ENCODE data around the gene B3GNT7.

Gene B3GNT7

DNA sequence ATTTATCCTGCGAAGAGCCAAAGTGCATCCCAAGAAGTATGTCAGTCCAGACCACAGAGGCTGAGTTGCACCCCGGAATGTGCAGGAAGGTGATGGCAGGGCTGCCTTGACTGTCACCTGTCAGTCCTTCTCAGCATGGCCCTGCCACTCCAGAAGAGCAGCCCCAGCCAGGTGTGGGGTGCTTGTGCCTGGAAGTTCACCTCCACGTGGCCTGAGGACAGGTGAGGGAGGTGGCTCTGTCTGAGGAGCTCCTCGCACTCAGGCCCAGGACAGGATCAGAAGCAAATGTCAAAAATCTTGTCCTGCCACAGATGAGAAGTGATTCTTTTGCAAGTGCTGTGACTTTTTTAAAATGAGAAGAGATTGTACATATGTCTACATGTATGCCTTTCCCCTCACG lies 31.4 kb upstream of the B3GNT7 start:
- DNase-seq (ENCODE audit: low spot score), result no peak
- in situ Hi-C loops (cut with MboI; ENCODE audit: low sequenced_read_pairs, unreplicated experiment), result no loop called here
- TF ChIP-seq, protein P1, sequence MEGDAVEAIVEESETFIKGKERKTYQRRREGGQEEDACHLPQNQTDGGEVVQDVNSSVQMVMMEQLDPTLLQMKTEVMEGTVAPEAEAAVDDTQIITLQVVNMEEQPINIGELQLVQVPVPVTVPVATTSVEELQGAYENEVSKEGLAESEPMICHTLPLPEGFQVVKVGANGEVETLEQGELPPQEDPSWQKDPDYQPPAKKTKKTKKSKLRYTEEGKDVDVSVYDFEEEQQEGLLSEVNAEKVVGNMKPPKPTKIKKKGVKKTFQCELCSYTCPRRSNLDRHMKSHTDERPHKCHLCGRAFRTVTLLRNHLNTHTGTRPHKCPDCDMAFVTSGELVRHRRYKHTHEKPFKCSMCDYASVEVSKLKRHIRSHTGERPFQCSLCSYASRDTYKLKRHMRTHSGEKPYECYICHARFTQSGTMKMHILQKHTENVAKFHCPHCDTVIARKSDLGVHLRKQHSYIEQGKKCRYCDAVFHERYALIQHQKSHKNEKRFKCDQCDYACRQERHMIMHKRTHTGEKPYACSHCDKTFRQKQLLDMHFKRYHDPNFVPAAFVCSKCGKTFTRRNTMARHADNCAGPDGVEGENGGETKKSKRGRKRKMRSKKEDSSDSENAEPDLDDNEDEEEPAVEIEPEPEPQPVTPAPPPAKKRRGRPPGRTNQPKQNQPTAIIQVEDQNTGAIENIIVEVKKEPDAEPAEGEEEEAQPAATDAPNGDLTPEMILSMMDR (IDR thresholded peaks at IDR 0.05; ENCODE audit: borderline replicate concordance, control extremely low read depth, extremely low read depth, insufficient read depth, missing control alignments), result no peak

DNA sequence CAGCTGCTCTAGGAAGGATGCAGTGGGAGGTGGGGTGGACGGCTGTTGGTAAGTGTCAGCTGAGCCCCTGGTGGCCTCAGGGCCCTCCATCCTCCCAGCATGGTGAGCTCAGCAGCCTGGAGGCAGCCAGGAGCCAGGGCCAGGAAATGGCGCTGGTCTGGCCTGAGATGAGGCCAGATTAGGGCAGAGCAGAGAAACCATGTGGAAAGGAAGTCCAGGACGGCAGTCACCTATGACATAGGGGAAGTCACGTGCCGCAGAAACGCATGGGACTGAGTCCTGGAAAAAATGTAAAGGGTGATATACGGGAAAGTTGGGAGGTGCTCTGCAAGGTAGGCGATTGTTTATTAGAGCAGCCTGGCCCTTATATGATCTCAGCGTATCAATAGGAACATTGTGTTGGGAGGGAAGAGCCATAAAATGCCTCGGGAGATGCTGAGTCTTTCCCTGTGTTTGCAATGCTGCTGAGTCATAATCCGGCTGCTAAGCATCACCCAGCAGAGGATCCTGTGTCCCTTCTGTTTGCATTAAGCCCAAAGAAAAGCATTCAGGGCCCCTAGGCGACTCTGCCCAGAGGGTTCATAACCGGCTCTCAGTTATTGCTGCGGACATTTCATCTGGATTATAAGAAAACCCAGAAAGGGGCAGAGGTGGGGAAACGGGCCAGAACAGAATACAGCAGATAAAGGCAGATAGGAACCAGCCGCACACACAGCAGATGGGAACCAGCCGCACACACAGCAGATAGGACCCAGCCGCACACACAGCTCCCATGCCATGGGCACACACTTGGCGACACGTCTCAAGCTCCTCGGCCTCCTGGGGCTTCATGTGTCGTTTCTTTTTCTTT lies 30.3 kb upstream of the B3GNT7 start:
- DNase-seq (ENCODE audit: low spot score), result no peak
- TF ChIP-seq, protein P1 (IDR thresholded peaks at IDR 0.05; ENCODE audit: borderline replicate concordance, control extremely low read depth, extremely low read depth, insufficient read depth, missing control alignments), result no peak
- in situ Hi-C loops (cut with MboI; ENCODE audit: low sequenced_read_pairs, unreplicated experiment), result no loop called here

DNA sequence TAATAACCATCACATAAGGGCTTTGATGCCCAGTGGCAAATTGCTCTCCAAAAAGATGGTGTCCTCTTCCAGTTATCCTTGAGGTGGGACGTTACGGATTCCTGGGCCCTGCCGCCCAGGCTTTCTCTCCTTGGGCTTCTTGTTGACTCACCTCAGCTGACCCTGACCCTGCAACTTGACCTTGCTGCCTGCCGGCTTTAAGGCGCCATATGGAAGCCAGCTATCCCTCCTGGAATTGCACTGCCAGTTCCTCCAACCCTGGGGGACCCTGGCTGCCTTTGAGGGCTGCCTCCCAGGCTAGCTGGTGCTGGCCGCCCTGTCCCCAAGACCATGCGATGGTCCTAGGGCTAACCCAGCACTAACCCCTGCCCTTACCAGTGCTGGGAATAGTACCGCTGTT lies 28.3 kb upstream of the B3GNT7 start:
- TF ChIP-seq, protein P1 (IDR thresholded peaks at IDR 0.05; ENCODE audit: borderline replicate concordance, control extremely low read depth, extremely low read depth, insufficient read depth, missing control alignments), result no peak
- no peak for DNase-seq (ENCODE audit: low spot score)
- in situ Hi-C loops (cut with MboI; ENCODE audit: low sequenced_read_pairs, unreplicated experiment), result no loop called here

DNA sequence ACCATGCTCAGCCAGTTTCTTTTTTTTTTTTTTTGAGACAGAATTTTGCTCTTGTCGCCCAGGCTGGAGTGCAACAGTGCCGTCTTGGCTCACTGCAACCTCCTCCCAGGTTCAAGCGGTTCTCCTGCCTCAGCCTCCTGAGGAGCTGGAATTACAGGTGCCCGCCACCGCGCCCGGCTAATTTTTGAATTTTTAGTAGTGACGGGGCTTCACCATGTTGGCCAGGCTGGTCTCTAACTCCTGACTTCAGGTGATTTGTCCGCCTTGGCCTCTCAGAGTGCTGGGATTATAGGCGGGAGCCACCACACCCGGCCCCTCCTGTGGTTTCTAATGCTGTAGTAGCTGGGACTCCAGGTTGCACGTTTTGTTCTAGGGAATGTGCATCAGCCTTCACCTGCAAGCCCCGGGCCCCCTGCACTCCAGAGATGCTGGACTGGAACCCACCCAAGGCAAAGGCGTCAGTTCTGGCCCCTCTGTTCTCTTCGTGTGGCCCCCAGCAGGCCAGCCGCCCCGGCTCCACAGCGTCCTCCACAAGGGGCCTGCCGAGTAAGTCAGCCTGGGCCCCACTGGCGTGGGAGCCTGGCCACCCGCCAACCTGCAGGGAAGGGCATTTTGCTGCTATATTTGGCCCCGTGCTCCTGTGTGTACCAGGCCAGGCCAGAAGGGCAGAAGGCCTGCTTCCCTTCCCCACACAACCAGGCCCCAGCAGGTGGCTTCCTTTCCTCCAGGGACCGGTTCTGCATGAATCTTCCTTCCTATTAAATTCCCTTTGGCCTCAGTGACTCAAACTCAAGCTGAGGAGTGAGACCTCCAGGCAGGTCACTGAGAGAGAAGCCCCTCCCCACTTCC lies 25.7 kb upstream of the B3GNT7 start:
- DNase-seq (ENCODE audit: low spot score), result no peak
- in situ Hi-C loops (cut with MboI; ENCODE audit: low sequenced_read_pairs, unreplicated experiment), result no loop called here
- TF ChIP-seq, protein P1 (IDR thresholded peaks at IDR 0.05; ENCODE audit: borderline replicate concordance, control extremely low read depth, extremely low read depth, insufficient read depth, missing control alignments), result no peak

DNA sequence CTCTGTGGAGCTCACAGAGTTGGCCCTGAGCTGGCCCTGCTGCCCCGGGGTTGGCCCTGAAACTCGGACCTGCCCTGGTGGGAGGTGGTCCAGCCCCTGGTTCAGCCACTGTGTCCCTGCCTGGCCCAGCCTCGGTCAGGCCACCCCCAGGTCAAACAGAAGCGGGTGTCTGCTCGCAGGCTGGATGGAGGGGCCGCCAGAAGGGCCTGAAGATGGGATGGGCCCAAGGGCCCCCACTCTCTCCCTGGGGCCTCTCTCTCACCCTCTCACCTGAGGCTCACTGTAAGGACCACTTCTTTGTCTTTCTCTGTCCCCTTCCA lies 25.1 kb upstream of the B3GNT7 start:
- DNase-seq (ENCODE audit: low spot score), result no peak
- in situ Hi-C loops (cut with MboI; ENCODE audit: low sequenced_read_pairs, unreplicated experiment), result no loop called here

DNA sequence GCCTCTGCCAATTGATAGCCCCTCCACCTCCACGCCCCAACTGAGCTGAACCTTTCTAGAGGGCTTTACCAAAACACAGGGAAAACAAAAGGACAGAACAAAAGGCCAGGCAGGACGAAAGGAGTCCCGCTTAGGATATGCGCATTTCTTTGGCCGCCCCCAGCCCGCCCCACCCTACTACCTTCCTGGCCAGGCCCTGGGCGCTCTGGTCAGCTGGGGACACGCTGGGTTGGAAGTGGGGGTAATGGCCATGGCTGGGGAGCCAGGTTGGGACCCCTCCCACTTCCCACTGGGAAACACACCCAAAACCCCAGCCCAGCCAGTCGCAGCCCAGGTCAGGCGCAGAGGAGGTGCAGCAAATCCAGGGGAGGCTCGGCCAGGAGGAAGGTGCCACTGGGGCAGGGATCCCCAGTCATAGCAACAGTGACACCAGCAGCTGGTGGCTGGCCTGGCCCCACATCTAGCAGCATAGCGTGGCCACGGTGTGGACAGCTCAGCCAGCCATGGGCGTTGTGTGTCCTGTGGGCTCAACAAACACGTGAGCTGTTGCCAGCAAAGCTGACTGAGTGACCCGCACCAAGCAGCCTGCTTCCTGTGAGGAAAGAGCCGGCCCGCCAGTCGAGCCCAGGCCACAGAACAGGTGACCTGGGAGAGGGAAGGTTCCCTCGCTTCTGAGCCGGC lies 24.6 kb upstream of the B3GNT7 start:
- in situ Hi-C loops (cut with MboI; ENCODE audit: low sequenced_read_pairs, unreplicated experiment), result no loop called here
- DNase-seq (ENCODE audit: low spot score), result no peak
- TF ChIP-seq, protein P1 (IDR thresholded peaks at IDR 0.05; ENCODE audit: borderline replicate concordance, control extremely low read depth, extremely low read depth, insufficient read depth, missing control alignments), result no peak

More for the DNA sequence above, 25.1 kb upstream of the B3GNT7 start:
- TF ChIP-seq, protein P1 (IDR thresholded peaks at IDR 0.05; ENCODE audit: borderline replicate concordance, control extremely low read depth, extremely low read depth, insufficient read depth, missing control alignments), result no peak
